HG03469 (cell line): Measurements from ENCODE around the gene HSPA4.
"Not testable (repeated sequence)": the region's sequence is repeated elsewhere in the genome, so short reads cannot be mapped to it uniquely, and the experiment has no call there.

Source experiments
- ATAC-seq: cut with Tn5 transposase; IDR thresholded peaks from one replicate; pipeline ENCODE4 v1.9.1; 2021; ENCODE audit warnings: mild to moderate bottlenecking, moderate library complexity, moderate number of reproducible peaks; ENCODE audit not compliant: unreplicated experiment

HSPA4 gene

GRCh38 chr5:133051542-133052316 is at the start of gene HSPA4:
Gene HSPA4 (plus strand): TSS chr5:133052013. CDS start chr5:133052251, 238 bp downstream.
- peak; percentile 63 for ATAC-seq

- ATAC-seq = no peak
Observed at GRCh38 chr5:133006653-133007052, 45.2 kb upstream of the HSPA4 start.

- not testable (repeated sequence) for ATAC-seq
Observed at GRCh38 chr5:133008455-133008854, 43.4 kb upstream of the HSPA4 start.

- ATAC-seq = no peak
Observed at GRCh38 chr5:133015466-133015865, 36.3 kb upstream of the HSPA4 start.

- ATAC-seq = no peak
Observed at GRCh38 chr5:133017964-133018363, 33.8 kb upstream of the HSPA4 start.

GRCh38 chr5:133019471-133019870 is 32.3 kb upstream of the HSPA4 start:
- ATAC-seq = not testable (repeated sequence)

GRCh38 chr5:133025804-133026663 is 25.8 kb upstream of the HSPA4 start, which contains the start of gene ZCCHC10:
Gene ZCCHC10 (minus strand): TSS chr5:133026549. CDS start chr5:133026537, 12 bp downstream.
- peak; percentile 80 for ATAC-seq

- ATAC-seq = no peak
Observed at GRCh38 chr5:133026664-133027153, 25.1 kb upstream of the HSPA4 start.

- no peak for ATAC-seq
Observed at GRCh38 chr5:133029416-133029815, 22.4 kb upstream of the HSPA4 start.

GRCh38 chr5:133030343-133031005 is 21.3 kb upstream of the HSPA4 start:
- ATAC-seq = no peak

GRCh38 chr5:133032852-133033742 is 18.7 kb upstream of the HSPA4 start:
- ATAC-seq = no peak

- no peak for ATAC-seq
Observed at GRCh38 chr5:133034064-133034463, 17.7 kb upstream of the HSPA4 start.

- no peak for ATAC-seq
Observed at GRCh38 chr5:133035224-133035623, 16.6 kb upstream of the HSPA4 start.

- ATAC-seq = not testable (repeated sequence)
Observed at GRCh38 chr5:133036677-133037076, 15.1 kb upstream of the HSPA4 start.

- ATAC-seq = no peak
Observed at GRCh38 chr5:133041157-133041784, 10.5 kb upstream of the HSPA4 start.

- ATAC-seq = no peak
Observed at GRCh38 chr5:133041910-133042309, 9.9 kb upstream of the HSPA4 start.

GRCh38 chr5:133046560-133046959 is 5.3 kb upstream of the HSPA4 start:
- not testable (repeated sequence) for ATAC-seq

GRCh38 chr5:133047404-133047803 is 4.4 kb upstream of the HSPA4 start:
- no peak for ATAC-seq

GRCh38 chr5:133048993-133049725 is 2.7 kb upstream of the HSPA4 start:
- no peak for ATAC-seq
